A673 (cell line): Measurements from ENCODE around the gene ADAD2. TPM values are rescaled to one million over a fixed set of nuclear protein-coding genes. Genes with fewer than 3 reads are reported as not detected.

Experiments
- BruUV-seq: library from RNA; stranded (reverse); fragments of 400-500 nt; replicated peaks from 2 replicates; lab custom pipeline; 2021; lab: Mats Ljungman, UMichigan
- CTCF ChIA-PET: fragments of 300-600 bp; sonication (Branson Sonifier 250); formaldehyde crosslinking; loops from one replicate; lab custom pipeline; 2022; ENCODE audit warnings: antibody characterized with exemption; lab: Charles Lee
- POLR2A ChIA-PET: fragments of 300-600 bp; sonication (Branson Sonifier 250); formaldehyde crosslinking; loops from one replicate; lab custom pipeline; 2022; ENCODE audit warnings: antibody characterized with exemption; ENCODE audit not compliant: low non-redundant PET; lab: Charles Lee
- DNase-seq: peaks from one replicate; pipeline ENCODE4 v3.0.0-alpha.2; 2015; ENCODE audit warnings: low spot score
- H3K27ac ChIP-seq: fragments of 200-600 bp; sonication (generic); 2 replicates; pipeline ENCODE4 v1.5.1; 2016; ENCODE audit warnings: mixed run types, low read depth, mild to moderate bottlenecking, mixed read lengths, antibody characterized with exemption, low read length; ENCODE audit not compliant: poor library complexity, severe bottlenecking
- H3K27me3 ChIP-seq: fragments of 200-600 bp; sonication (generic); replicated peaks from 2 replicates; pipeline ENCODE4 v1.6.1; 2017; ENCODE audit warnings: mixed run types, low read depth, mild to moderate bottlenecking, mixed read lengths, antibody characterized with exemption, low read length; ENCODE audit not compliant: insufficient read depth, poor library complexity
- H3K36me3 ChIP-seq: fragments of 200-600 bp; sonication (generic); 2 replicates; pipeline ENCODE4 v1.6.1; 2016; ENCODE audit warnings: mixed run types, mild to moderate bottlenecking, mixed read lengths, antibody characterized with exemption, low read length; ENCODE audit not compliant: insufficient read depth, poor library complexity, severe bottlenecking
- H3K4me1 ChIP-seq: fragments of 200-600 bp; sonication (generic); 2 replicates; pipeline ENCODE4 v1.6.1; 2017; ENCODE audit warnings: mixed run types, mild to moderate bottlenecking, mixed read lengths, antibody characterized with exemption, low read length; ENCODE audit not compliant: insufficient read depth, poor library complexity, severe bottlenecking
- H3K4me3 ChIP-seq: fragments of 200-600 bp; sonication (generic); 2 replicates; pipeline ENCODE4 v1.5.1; 2016; ENCODE audit warnings: low read depth, mixed run types, mild to moderate bottlenecking, mixed read lengths, low read length; ENCODE audit not compliant: poor library complexity, severe bottlenecking
- H3K9me3 ChIP-seq: fragments of 200-600 bp; sonication (generic); 2 replicates; pipeline ENCODE4 v1.6.1; 2016; ENCODE audit warnings: mixed run types, low read depth, mild to moderate bottlenecking, mixed read lengths, antibody characterized with exemption, low read length; ENCODE audit not compliant: poor library complexity, severe bottlenecking
- CTCF ChIP-seq: fragments of 300-800, 200-600 bp; sonication (generic); conservative IDR thresholded peaks from 2 replicates; pipeline ENCODE4 v1.5.1; 2017; ENCODE audit warnings: low read depth, mild to moderate bottlenecking, antibody characterized with exemption, low read length, moderate library complexity, mixed read lengths
- EZH2 ChIP-seq: fragments of 200-600 bp; sonication (generic); IDR thresholded peaks from 2 replicates; pipeline ENCODE4 v1.6.1; 2017; ENCODE audit warnings: borderline replicate concordance, low read depth, mild to moderate bottlenecking, mixed read lengths, antibody characterized with exemption, low read length; ENCODE audit not compliant: poor library complexity, severe bottlenecking
- intact Hi-C: fragments of 100-400 bp; cut with micrococcal nuclease; formaldehyde crosslinking; loops from one replicate; pipeline ENCODE4 v1.10.0; 2022; ENCODE audit not compliant: unreplicated experiment
- total RNA-seq: library from RNA; stranded (reverse); gene quantifications from 2 replicates; pipeline ENCODE4 v1.2.3, GENCODE V29; 2021

The ADAD2 gene
- total RNA-seq, 1 experiment from 2014 or later = not detected

GRCh38 chr16:84196727-84197394 lies 5.9 kb downstream of the ADAD2 start:
- DNase-seq = no peak
- ChIA-PET POLR2A (no interaction called here), CTCF (interaction anchor here (1.2 kb wide), 1 partner anchor 10 kb away, joined by 3 read pairs; the partner anchor contains the start of gene TAF1C)
- TF ChIP-seq EZH2 = no peak
- TF ChIP-seq CTCF = no peak
- intact Hi-C loops = no loop called here
- no peak overlapping the region for H3K27ac ChIP-seq
- H3K4me3 ChIP-seq = no peak overlapping the region
- no peaks in the 10 kb centered on the region for H3K27me3 ChIP-seq
- H3K36me3 ChIP-seq = no peaks in the 10 kb centered on the region
- H3K4me1 ChIP-seq = no peaks in the 10 kb centered on the region
- BruUV-seq = no TSS peak
- no peaks in the 10 kb centered on the region for H3K9me3 ChIP-seq

- ChIA-PET CTCF (no interaction called here), POLR2A (no interaction called here)
- Histone ChIP-seq H3K27ac (no peak overlapping the region), H3K4me1 (no peaks in the 10 kb centered on the region), H3K4me3 (no peak overlapping the region), H3K36me3 (no peaks in the 10 kb centered on the region), H3K9me3 (no peaks in the 10 kb centered on the region), H3K27me3 (no peaks in the 10 kb centered on the region)
- TF ChIP-seq EZH2 = no peak
- TF ChIP-seq CTCF = no peak
- intact Hi-C loops = no loop called here
- DNase-seq = no peak
- BruUV-seq = no TSS peak
Measured at GRCh38 chr16:84197466-84198128, 6.6 kb downstream of the ADAD2 start.

- no peak for TF ChIP-seq CTCF
- TF ChIP-seq EZH2 = no peak
- H3K27me3 ChIP-seq = no peaks in the 10 kb centered on the region
- no peaks in the 10 kb centered on the region for H3K4me1 ChIP-seq
- CTCF ChIA-PET = no interaction called here
- H3K27ac ChIP-seq = no peak overlapping the region
- no peak overlapping the region for H3K4me3 ChIP-seq
- H3K9me3 ChIP-seq = no peaks in the 10 kb centered on the region
- no peak for DNase-seq
- intact Hi-C loops = no loop called here
- H3K36me3 ChIP-seq = no peaks in the 10 kb centered on the region
- POLR2A ChIA-PET = no interaction called here
- BruUV-seq = no TSS peak
Measured at GRCh38 chr16:84198401-84198800, 7.4 kb downstream of the ADAD2 start.
